ENCODE data around the gene DEFB112.

- TF ChIP-seq EZH2 (IDR thresholded peaks at IDR 0.05; ENCODE audit: borderline replicate concordance) (no peak), CTCF (IDR thresholded peaks at IDR 0.05; ENCODE audit: poor library complexity) (peak; percentile 48)
Measured at GRCh38 chr6:50030777-50031562, 18.8 kb downstream of the DEFB112 start.

Measured in hepatocyte (in vitro differentiated cells).